ENCODE data around the gene ZSWIM1.

The ZSWIM1 gene

DNA sequence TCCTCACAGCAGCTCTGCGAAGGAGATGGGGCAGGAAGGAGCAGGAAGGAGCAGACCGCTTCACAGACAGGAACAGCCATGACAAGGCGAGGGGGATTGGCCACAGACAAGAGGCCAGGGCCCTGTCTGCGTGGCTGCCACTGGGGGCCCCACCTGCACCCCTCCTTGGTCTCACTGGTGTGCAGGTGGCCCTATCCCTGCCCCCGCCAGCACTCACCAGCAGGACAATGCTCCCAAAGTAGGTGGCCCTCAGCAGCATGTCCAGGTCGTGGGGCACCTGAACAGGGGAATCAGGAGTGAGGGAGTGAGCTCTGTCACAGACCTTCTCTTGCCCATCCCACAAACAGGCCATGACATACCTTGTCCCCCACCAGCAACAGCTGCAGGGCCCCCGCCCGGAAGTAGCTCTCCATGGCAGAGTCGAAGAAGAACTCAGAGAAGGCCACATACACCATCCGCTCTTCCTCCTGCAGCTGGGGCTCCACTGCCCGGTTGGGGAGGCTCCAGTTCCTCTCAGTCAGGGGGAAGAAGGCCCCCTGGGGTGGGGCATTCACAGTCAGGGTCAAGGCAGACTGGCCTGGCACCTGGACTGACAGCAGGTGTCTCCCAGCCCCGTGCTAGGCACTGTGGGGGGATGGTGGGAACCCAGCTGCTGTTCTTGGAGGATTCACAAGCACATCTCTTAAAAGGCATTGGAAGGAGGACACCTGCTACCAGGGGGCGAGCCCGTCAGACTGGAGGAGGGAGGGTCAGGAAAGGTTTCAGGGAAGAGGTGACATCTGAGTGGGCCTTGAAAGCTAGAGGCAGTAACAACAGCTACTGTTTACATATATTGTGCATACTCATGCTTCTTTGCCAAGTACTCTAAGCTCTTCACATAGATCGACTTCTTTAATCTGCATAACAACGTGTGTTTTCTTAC is 23.8 kb downstream of the ZSWIM1 start:
- DNase-seq: peak in 2 of 10 donors; percentile 49 to 63
- intact Hi-C loops (cut with DNase I): no loop called here

DNA sequence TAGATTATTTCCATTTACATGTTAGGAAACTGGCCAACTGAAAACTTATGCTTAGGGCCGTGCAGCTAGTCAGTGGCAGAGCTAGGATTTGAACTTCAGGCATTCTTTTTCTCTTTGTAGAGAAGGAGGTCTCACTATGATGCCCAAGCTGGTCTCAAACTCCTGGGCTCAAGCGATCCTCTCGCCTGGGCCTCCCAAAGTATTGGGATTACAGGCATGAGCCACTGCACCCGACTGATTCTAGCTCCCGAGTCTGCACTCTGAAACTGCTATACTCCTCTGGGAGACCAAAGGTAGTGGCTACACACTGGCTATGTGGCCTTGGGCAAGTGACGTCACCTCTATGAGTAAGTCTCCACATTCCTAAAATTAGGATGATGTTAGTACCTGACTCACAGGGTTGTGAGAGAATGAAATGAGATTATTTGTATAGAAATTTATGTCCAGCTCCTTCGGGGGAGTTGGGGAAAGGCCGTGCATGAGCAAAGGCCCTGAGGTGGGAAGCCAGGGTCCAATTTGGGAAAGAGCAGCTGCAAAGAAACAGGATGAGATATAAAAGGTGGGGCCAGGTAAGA is 24.6 kb downstream of the ZSWIM1 start:
- intact Hi-C loops (cut with DNase I): no loop called here

DNA sequence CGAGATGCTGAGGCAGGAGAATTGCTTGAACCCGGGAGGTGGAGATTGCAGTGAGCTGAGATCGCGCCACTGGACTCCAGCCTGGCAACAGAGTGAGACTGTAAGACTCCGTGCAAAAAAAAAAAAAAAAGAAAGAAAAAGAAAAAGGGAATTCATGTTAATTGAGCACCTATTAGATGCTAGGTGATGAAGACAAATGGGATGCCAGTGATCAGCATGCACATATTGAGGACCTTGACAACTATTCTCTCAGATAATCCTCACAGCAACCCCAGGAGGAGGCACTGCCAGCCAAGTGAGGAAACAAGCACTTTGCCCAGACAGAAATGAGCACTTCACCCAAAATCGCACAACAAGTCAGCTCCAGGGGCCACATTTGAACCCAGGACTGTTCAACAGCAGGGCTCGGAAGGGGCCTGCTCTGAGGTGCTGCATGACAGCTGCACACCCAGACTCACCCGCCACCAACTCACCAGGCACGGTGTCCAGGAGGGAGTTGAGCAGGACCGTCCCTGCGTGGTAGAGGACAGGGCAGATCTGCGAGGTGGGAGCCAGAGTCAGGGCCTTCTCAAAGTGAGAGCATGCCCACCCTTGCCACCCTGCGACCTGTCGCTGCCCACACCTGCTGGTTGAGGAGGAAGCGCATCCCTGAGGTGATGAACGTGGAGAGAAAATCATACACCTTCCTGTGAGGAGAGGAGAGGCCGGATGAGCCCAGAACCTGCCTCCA is 26.4 kb downstream of the ZSWIM1 start:
- intact Hi-C loops (cut with DNase I): no loop called here
- peak in 1 of 10 donors; percentile 78 for DNase-seq

More for the DNA sequence above, 24.6 kb downstream of the ZSWIM1 start:
- peak in 1 of 10 donors; percentile 9 for DNase-seq

- no peak for DNase-seq
- intact Hi-C loops (cut with DNase I): no loop called here
Measured at GRCh38 chr20:45908084-45908483, 27.1 kb downstream of the ZSWIM1 start.

DNA sequence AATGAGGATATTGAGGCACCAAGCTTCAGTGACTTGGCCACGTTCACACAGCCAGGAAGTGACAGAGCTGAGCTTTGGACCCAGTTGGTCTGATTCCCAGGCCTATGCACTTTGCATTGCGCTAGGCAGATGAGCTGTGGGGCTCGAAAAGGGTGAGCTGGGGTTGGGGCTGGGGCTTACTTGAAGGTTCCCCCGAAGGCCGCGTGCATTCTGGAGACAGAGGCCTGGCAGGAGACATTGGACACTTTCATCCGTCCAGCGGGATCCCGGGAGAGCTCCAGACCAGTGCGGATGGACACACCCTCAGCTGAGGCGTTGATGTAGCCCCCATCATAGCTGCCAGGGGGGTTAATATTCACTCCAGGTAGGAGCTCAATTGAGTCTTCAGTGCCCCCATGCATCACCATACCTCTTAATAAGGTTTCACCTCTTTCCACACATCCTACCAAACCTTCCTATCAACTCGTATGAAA is 28.3 kb downstream of the ZSWIM1 start:
- intact Hi-C loops (cut with DNase I): no loop called here

DNA sequence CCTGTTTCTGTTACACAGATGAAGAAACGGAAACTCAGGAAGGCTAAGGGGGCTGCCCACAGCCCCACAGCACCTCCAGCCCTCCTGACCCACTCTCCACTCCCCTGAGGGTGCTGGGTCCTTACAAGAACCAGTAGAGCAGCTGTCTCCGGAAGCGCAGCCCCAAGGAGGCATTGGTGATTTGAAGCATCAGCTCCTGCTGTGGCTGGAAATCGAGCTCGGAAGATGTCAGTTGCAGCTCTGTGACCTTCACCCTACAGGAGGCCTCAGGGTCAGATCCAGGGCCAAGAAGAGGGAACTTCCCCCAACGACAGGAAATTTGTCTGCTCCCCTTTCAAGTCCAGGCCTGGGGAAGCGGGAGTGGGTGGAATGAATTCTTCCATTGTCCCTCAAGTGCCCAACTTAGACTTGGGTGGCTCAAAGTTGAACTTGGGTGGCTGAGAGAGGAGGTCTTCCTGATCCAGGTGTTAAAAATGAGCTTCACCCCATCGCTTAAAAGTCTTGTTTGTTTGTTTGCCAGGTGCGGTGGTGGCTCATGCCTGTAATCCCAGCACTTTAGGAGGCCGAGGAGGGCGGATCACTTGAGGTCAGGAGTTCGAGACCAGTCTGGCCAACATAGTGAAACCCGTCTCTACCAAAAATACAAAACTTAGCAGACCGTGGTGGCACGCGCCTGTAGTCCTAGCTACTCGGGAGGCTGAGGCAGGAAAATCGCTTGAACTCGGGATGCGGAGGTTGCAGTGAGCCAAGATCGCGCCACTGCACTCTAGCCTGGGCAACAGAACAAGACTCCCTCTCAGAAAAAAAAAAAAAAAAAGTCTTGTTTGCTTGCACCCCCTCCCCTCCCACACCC is 29.0 kb downstream of the ZSWIM1 start:
- peak in 1 of 10 donors; percentile 39 for DNase-seq
- intact Hi-C loops (cut with DNase I): no loop called here

More for the DNA sequence above, 28.3 kb downstream of the ZSWIM1 start:
- DNase-seq: peak in 1 of 10 donors; percentile 77

DNA sequence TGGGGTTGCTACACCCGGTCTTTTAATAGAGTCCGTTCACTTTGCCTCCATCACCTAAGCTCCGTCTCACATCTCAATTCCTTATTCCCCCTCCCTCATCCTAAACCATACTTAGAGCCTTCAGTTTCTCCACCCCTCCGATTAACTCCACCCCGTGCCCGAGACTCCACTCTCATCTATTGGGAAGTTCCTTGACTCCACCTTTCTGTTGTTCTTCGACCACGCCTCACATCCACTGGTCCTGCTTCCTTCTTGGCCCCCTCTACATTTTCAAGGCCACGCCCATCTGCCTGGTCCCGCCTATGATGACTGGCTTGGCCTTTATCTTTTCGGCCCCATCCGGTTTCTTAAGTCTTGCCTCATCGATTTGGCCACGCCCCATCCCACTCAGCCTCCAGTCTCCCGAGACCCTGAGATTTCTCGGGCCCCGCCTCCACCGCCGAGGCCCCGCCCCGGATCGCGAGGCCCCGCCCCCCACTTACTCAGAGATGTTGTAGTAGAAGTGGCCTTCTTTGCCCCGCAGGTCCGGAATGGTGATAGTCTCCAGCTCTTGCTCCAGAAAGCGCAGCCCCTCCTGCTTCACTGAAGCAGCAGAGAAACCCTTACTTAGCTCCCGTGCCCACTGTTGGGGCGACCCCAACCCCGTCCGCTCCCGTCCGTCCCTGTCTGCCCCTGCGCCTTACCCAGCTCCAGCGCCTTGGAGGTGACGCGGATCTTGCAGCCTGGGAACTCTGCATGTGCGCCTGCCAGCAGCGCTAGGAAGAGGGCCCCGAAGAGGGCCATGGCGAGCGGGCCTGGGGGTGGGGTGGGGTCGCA is 29.9 kb downstream of the ZSWIM1 start:
- peak; percentile 57 to 97 (median 84) for DNase-seq
- intact Hi-C loops (cut with DNase I): no loop called here

DNA sequence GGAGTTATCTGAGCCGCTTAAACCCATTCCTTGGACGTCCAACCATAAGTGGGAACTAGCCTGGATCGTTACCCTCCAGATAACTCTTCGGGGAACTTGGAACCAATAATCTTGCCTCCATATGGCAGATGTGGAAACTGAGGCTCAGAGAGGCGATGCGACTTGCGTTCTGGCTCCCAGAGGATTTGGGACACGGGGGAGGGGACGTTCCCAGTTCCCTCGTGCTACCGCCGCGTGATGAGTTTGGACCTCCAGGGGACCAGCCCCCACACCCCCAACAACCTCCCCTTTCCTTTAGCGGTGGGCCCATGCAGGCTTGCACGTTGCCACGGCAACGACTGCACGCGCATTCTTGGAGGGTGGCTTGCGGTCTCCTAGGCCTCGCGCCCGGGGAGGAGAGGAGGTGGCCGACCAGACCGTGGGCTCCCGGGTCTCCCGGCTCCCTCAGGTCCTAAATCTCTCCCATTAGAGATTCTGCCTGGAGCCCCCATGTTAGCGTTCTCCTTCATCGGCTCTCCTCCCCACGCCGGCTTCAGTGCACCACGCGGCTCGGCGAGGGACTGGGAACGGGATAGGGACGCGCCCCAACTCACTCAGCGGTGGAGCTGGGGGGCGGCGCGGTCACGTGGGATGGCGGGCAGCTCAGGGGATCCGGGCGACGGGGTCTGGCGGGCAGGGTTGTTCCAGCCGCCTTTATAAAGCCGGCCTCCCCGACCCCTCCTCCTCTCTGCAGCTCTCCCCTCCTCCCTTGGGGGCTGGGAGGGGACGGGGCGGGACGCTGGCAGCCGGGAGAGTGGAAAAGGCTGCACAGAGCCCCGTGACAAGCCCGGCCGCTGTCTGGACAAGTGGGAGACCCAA is 30.7 kb downstream of the ZSWIM1 start, which contains the start of gene PLTP:
Gene PLTP, minus strand, starts transcription at position 670 of the 858 bp plus-strand sequence. CDS start 703 bp downstream, outside the sequence.
- peak; percentile 29 to 92 (median 62) for DNase-seq
- intact Hi-C loops (cut with DNase I): no loop called here

DNA sequence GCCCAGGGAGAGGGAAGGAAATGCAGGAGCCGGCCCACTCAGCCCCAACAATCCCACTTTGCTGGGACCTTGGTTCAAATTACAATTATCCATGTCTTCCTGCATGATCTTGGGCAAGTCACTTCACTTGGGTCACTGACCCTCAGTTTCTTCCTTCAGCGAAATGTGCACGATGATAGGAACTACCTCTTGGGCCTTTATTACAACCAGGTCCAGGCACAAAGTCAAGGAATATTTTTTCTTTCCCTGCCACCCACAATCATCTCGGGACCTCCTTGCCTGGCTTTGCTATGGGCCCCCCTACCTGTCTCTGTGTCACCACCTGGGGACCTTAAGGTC is 31.3 kb downstream of the ZSWIM1 start:
- DNase-seq: peak in 1 of 10 donors; percentile 2
- intact Hi-C loops (cut with DNase I): no loop called here

GRCh38 chr20:45913116-45913515 is 32.1 kb downstream of the ZSWIM1 start:
- intact Hi-C loops (cut with DNase I): no loop called here
- no peak for DNase-seq

DNA sequence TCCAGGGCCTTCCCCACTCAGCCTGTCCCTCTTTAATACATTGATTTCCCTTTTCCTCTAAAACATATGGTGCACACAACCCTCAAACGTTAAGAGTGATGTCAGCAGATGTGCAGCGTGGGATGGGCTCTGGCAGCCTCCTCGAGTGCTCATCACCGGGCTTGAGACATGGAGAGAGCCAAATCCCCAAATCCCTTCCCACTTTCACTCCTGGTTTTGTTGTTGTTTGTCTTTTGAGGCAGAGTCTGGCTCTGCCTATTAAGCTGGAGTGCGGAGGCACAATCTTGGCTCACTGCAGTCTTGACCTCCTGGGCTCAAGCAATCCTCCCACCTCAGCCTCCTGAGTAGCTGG is 36.7 kb downstream of the ZSWIM1 start:
- peak in 5 of 10 donors; percentile 39 to 90 (median 80) for DNase-seq
- intact Hi-C loops (cut with DNase I): no loop called here

DNA sequence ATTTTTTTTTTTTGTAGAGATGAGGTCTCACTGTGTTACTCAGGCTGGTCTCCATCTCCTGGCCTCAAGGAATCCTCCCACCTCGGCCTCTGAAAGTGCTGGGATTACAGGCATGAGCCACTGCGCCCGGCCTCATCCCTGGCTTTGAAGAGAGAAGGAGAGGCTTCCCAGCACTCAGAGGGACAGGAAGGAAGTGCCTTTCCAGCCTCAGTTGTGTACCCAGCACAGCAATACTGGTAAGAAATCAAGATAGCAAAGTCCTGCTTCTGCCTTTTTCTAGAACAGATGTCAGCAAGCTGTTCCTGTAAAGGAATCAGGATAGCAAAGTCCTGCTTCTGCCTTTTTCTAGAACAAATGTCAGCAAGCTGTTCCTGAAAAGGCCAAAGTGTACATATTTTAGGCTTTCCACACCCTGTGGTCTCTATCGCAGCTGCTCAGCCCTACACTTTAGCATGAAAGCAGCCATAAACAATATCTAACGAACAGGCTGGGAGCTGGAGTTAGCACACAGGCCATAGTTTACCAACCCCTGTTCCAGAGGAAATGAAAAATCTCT is 37.2 kb downstream of the ZSWIM1 start:
- DNase-seq: peak in 2 of 10 donors; percentile 12 to 64
- intact Hi-C loops (cut with DNase I): no loop called here

- intact Hi-C loops (cut with DNase I): no loop called here
- peak in 1 of 10 donors; percentile 22 for DNase-seq
Measured at GRCh38 chr20:45918779-45919537, 37.9 kb downstream of the ZSWIM1 start.

GRCh38 chr20:45919542-45920399 is 38.7 kb downstream of the ZSWIM1 start:
- intact Hi-C loops (cut with DNase I): no loop called here
- peak in 1 of 10 donors; percentile 51 for DNase-seq

DNA sequence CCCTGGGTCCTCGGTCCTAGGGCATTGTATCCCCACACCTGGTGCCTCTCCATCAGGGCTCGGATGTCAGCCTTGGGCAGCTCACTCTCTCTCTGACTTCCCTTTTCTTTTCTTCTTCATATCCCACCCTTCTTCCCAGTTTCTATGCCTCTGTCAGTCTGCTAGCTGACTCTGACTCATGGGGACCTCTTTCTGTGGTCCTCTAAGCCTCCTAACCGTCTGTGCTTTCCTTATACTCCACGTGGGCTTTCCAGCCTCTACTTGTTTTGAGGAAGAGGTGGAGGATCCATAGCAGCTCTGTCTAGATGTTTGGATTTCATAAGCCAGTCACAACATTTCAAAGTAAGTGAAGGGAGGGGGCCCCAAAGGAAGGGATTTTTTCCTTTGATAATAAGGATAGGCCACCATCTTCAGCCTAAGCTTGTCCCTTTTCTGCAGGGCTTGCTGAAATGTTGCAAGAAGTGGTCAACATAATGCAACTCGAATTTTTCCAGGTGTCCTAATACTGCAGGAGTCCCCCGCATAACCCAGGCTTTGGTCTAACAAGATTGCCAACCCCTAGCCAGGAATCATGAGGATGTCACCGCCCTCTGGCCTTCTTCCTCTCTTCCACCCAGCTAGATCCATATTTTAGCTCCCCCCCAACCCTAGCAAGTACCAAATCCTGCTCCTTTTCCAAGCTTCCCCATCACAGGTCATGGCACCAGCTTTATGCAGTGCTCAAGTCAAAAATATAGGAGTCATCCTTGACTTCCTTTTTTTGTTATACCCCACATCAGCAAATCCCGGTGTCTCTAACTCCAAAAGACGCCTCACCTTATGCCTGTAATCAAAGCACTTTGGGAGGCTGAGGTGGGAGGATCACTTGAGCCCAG is 39.7 kb downstream of the ZSWIM1 start:
- intact Hi-C loops (cut with DNase I): no loop called here
- DNase-seq: peak in 1 of 10 donors; percentile 39
